T47D (cell line): ENCODE measurements around the gene AP2S1.
A peak's percentile ranks its signal among the peaks of the same experiment; 100 is the strongest.
"Not testable (repeated sequence)": the region's sequence is repeated elsewhere in the genome, so short reads cannot be mapped to it uniquely, and the experiment has no call there.

Experiments used
- DNase-seq, 2 experiments: peaks; one replicate each; pipeline versions ENCODE4 v3.0.0 to v3.0.0-alpha.2; 2011 to 2012; ENCODE audit warnings: low read depth in 1 of 2, low spot score in 1 of 2
- JUND ChIP-seq: IDR thresholded peaks from 2 replicates; pipeline ENCODE4 v1.6.1; 2012; ENCODE audit warnings: low read depth
- in situ Hi-C: cut with HindIII; loops from 2 replicates; pipeline ENCODE4 v1.10.0; 2016; ENCODE audit warnings: low sequenced_read_pairs, low pct_unique_long_range_greater_than_20kb

The AP2S1 gene

GRCh38 chr19:46881092-46881491 is 30.4 kb upstream of the AP2S1 start:
- in situ Hi-C loops: no loop called here
- TF ChIP-seq JUND: no peak
- no peak for DNase-seq

- in situ Hi-C loops: no loop called here
- no peak for TF ChIP-seq JUND
Measured at GRCh38 chr19:46880431-46880830, 29.8 kb upstream of the AP2S1 start.

GRCh38 chr19:46878613-46879375 is 28.1 kb upstream of the AP2S1 start:
- in situ Hi-C loops: no loop called here
- no peak for TF ChIP-seq JUND
- peak in 1 of 2 experiments; percentile 54 for DNase-seq

More at GRCh38 chr19:46880431-46880830, 29.8 kb upstream of the AP2S1 start:
- no peak for DNase-seq

GRCh38 chr19:46875657-46876056 is 25.0 kb upstream of the AP2S1 start:
- no peak for DNase-seq
- in situ Hi-C loops: no loop called here
- TF ChIP-seq JUND: no peak

GRCh38 chr19:46875234-46875633 is 24.6 kb upstream of the AP2S1 start:
- no peak for DNase-seq
- no peak for TF ChIP-seq JUND
- in situ Hi-C loops: no loop called here

GRCh38 chr19:46872967-46873366 is 22.3 kb upstream of the AP2S1 start:
- TF ChIP-seq JUND: no peak
- in situ Hi-C loops: no loop called here
- no peak for DNase-seq

- in situ Hi-C loops, DNase-seq: not testable (repeated sequence)
Measured at GRCh38 chr19:46871173-46871572, 20.5 kb upstream of the AP2S1 start.

GRCh38 chr19:46868025-46868802 is 17.6 kb upstream of the AP2S1 start:
- DNase-seq: peak in 1 of 2 experiments; percentile 61
- in situ Hi-C loops: no loop called here
- TF ChIP-seq JUND: peak; percentile 84

- no peak for TF ChIP-seq JUND
- in situ Hi-C loops: no loop called here
Measured at GRCh38 chr19:46867170-46867569, 16.5 kb upstream of the AP2S1 start.

GRCh38 chr19:46866407-46867136 is 15.9 kb upstream of the AP2S1 start:
- DNase-seq: no peak
- TF ChIP-seq JUND: peak; percentile 83
- in situ Hi-C loops: no loop called here

More at GRCh38 chr19:46867170-46867569, 16.5 kb upstream of the AP2S1 start:
- no peak for DNase-seq

- in situ Hi-C loops: no loop called here
- DNase-seq: peak; percentile 67 to 99
- TF ChIP-seq JUND: peak; percentile 87
Measured at GRCh38 chr19:46863818-46864629, 13.4 kb upstream of the AP2S1 start.
